Measurements from ENCODE around the gene SCGN. TPM values are rescaled to one million over a fixed set of nuclear protein-coding genes. Genes with fewer than 3 reads are reported as not detected.

SCGN gene
- total RNA-seq, 1 experiment from 2014 or later, result not detected

DNA sequence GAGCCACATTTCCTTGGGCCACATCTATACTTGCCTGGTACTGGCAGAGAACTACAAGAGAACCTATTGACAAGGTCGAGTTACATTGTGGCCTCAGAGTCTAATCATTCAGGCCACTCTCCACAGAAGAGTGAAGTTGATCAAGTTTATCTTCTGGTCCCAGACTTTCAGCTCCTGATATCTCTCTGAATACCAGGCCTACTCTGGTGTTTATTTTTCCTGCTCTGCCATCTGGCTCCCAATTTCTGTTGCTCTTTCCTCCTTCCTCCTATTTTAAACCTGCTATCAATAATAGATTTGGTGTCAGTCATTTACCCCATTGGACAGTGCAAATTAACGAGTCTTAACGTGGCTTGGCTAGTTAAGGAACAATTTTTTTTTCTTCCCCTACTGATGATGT is 46.6 kb downstream of the SCGN start (continued):
- TF ChIP-seq PRRX2 (CRISPR knock-in tag; IDR thresholded peaks at IDR 0.05) (no peak), NFATC4 (CRISPR knock-in tag; IDR thresholded peaks at IDR 0.05) (no peak), TP53 (CRISPR knock-in tag; IDR thresholded peaks at IDR 0.05) (no peak), SMAD3 (CRISPR knock-in tag; IDR thresholded peaks at IDR 0.05; ENCODE audit: borderline replicate concordance) (no peak), ZBTB21 (CRISPR knock-in tag; IDR thresholded peaks at IDR 0.05; ENCODE audit: borderline replicate concordance) (no peak)
- TF ChIP-seq, protein P1, sequence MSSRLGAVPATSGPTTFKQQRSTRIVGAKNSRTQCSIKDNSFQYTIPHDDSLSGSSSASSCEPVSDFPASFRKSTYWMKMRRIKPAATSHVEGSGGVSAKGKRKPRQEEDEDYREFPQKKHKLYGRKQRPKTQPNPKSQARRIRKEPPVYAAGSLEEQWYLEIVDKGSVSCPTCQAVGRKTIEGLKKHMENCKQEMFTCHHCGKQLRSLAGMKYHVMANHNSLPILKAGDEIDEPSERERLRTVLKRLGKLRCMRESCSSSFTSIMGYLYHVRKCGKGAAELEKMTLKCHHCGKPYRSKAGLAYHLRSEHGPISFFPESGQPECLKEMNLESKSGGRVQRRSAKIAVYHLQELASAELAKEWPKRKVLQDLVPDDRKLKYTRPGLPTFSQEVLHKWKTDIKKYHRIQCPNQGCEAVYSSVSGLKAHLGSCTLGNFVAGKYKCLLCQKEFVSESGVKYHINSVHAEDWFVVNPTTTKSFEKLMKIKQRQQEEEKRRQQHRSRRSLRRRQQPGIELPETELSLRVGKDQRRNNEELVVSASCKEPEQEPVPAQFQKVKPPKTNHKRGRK (CRISPR knock-in tag; IDR thresholded peaks at IDR 0.05; ENCODE audit: borderline replicate concordance), result no peak
- TF ChIP-seq, protein P2, sequence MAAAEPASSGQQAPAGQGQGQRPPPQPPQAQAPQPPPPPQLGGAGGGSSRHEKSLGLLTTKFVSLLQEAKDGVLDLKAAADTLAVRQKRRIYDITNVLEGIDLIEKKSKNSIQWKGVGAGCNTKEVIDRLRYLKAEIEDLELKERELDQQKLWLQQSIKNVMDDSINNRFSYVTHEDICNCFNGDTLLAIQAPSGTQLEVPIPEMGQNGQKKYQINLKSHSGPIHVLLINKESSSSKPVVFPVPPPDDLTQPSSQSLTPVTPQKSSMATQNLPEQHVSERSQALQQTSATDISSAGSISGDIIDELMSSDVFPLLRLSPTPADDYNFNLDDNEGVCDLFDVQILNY (CRISPR knock-in tag; IDR thresholded peaks at IDR 0.05), result no peak
- TF ChIP-seq, protein P3, sequence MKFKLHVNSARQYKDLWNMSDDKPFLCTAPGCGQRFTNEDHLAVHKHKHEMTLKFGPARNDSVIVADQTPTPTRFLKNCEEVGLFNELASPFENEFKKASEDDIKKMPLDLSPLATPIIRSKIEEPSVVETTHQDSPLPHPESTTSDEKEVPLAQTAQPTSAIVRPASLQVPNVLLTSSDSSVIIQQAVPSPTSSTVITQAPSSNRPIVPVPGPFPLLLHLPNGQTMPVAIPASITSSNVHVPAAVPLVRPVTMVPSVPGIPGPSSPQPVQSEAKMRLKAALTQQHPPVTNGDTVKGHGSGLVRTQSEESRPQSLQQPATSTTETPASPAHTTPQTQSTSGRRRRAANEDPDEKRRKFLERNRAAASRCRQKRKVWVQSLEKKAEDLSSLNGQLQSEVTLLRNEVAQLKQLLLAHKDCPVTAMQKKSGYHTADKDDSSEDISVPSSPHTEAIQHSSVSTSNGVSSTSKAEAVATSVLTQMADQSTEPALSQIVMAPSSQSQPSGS (CRISPR knock-in tag; IDR thresholded peaks at IDR 0.05; ENCODE audit: borderline replicate concordance, low read depth), result no peak

DNA sequence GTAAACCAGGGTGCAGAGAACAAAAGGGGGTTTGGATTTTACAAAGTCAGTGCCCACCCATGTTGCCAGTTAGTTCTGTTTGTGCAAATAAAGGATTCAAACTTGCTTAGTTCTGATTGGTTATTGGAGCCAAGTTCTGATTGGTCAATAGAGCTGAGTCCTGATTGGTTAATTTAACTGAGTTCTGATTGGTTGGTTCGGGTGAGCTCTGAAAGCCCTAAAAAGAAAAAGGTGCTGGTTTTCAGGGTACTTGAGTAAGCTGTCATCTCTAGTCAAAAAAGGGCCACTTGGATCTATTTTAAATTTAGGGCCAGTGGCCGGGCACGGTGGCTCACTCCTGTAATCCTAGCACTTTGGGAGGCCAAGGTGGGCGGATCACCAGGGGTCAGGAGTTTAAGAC is 47.6 kb downstream of the SCGN start:
- ATAC-seq (no peak), DNase-seq (ENCODE audit: low spot score) (no peak)
- H3K27ac Mint-ChIP-seq, result no peak overlapping the region
- no peaks in the 10 kb centered on the region; the same call in 1 of the 2 replicates for H3K27me3 Mint-ChIP-seq (ENCODE audit: low read depth)
- TF ChIP-seq ESRRA (CRISPR knock-in tag; IDR thresholded peaks at IDR 0.05; ENCODE audit: borderline replicate concordance), result no peak
- TF ChIP-seq ATF1 (CRISPR knock-in tag; IDR thresholded peaks at IDR 0.05), result no peak
- no peak for TF ChIP-seq ZNF263 (CRISPR knock-in tag; IDR thresholded peaks at IDR 0.05; ENCODE audit: low read depth)
- POLR2A ChIA-PET, result no interaction called here
- CTCF ChIA-PET, result interaction anchor here (0.9 to 1.5 kb wide), 2 partner anchors 15 to 19 kb away, joined by 3 to 4 read pairs; no protein-coding TSS in a partner anchor
- H3K4me3 Mint-ChIP-seq, result no peak overlapping the region
- no peaks in the 10 kb centered on the region for H3K4me1 Mint-ChIP-seq
- no peaks in the 10 kb centered on the region for H3K36me3 Mint-ChIP-seq
- peaks cover 9% of the 10 kb centered on the region for H3K9me3 Mint-ChIP-seq

DNA sequence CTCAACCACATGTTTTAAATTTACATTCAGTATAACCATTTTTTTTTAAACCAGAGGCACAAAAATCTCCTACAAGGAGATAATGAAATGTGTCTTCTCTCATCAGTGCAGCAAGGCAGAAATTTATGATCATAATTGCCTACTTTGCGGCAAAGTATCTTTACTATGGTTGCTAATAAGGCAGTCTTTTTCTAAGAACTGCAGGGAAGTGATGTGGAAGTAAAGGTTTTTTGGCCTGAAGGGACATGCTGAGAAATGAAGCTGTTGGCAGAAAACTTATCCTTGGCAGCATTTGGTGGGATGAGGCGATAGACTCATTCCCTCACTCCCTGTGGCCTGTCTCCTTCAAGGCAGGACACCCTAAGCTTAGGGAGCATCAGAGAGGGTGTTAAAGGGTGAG is 48.7 kb downstream of the SCGN start:
- Mint-ChIP-seq H3K27ac (no peak overlapping the region), H3K27me3 (ENCODE audit: low read depth) (no peaks in the 10 kb centered on the region; the same call in 1 of the 2 replicates), H3K9me3 (peaks cover 9% of the 10 kb centered on the region), H3K4me1 (no peaks in the 10 kb centered on the region), H3K36me3 (no peaks in the 10 kb centered on the region), H3K4me3 (no peak overlapping the region)
- ATAC-seq (no peak), DNase-seq (ENCODE audit: low spot score) (no peak)
- ChIA-PET CTCF (interaction anchor here (0.9 to 1.5 kb wide), 4 partner anchors 9 to 20 kb away, joined by 3 to 4 read pairs (median 4); no protein-coding TSS in a partner anchor), POLR2A (no interaction called here)
- TF ChIP-seq, protein P4, sequence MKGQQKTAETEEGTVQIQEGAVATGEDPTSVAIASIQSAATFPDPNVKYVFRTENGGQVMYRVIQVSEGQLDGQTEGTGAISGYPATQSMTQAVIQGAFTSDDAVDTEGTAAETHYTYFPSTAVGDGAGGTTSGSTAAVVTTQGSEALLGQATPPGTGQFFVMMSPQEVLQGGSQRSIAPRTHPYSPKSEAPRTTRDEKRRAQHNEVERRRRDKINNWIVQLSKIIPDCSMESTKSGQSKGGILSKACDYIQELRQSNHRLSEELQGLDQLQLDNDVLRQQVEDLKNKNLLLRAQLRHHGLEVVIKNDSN (CRISPR knock-in tag; IDR thresholded peaks at IDR 0.05), result no peak
- TF ChIP-seq, protein P5, sequence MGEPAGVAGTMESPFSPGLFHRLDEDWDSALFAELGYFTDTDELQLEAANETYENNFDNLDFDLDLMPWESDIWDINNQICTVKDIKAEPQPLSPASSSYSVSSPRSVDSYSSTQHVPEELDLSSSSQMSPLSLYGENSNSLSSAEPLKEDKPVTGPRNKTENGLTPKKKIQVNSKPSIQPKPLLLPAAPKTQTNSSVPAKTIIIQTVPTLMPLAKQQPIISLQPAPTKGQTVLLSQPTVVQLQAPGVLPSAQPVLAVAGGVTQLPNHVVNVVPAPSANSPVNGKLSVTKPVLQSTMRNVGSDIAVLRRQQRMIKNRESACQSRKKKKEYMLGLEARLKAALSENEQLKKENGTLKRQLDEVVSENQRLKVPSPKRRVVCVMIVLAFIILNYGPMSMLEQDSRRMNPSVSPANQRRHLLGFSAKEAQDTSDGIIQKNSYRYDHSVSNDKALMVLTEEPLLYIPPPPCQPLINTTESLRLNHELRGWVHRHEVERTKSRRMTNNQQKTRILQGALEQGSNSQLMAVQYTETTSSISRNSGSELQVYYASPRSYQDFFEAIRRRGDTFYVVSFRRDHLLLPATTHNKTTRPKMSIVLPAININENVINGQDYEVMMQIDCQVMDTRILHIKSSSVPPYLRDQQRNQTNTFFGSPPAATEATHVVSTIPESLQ (CRISPR knock-in tag; IDR thresholded peaks at IDR 0.05), result no peak
- TF ChIP-seq PRRX2 (CRISPR knock-in tag; IDR thresholded peaks at IDR 0.05), result no peak
- TF ChIP-seq ZBTB21 (CRISPR knock-in tag; IDR thresholded peaks at IDR 0.05; ENCODE audit: borderline replicate concordance), result no peak
- no peak for TF ChIP-seq SOX15 (CRISPR knock-in tag; IDR thresholded peaks at IDR 0.05)
- TF ChIP-seq FOXP1 (CRISPR knock-in tag; IDR thresholded peaks at IDR 0.05; ENCODE audit: borderline replicate concordance), result no peak
- TF ChIP-seq, protein P6, sequence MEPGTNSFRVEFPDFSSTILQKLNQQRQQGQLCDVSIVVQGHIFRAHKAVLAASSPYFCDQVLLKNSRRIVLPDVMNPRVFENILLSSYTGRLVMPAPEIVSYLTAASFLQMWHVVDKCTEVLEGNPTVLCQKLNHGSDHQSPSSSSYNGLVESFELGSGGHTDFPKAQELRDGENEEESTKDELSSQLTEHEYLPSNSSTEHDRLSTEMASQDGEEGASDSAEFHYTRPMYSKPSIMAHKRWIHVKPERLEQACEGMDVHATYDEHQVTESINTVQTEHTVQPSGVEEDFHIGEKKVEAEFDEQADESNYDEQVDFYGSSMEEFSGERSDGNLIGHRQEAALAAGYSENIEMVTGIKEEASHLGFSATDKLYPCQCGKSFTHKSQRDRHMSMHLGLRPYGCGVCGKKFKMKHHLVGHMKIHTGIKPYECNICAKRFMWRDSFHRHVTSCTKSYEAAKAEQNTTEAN (CRISPR knock-in tag; IDR thresholded peaks at IDR 0.05), result no peak
- TF ChIP-seq CREB1 (CRISPR knock-in tag; IDR thresholded peaks at IDR 0.05), result no peak
- no peak for TF ChIP-seq TEAD4 (CRISPR knock-in tag; IDR thresholded peaks at IDR 0.05)
- TF ChIP-seq ZNF232 (CRISPR knock-in tag; IDR thresholded peaks at IDR 0.05), result no peak
- TF ChIP-seq NR1H2 (CRISPR knock-in tag; IDR thresholded peaks at IDR 0.05), result no peak
- TF ChIP-seq, protein P7, sequence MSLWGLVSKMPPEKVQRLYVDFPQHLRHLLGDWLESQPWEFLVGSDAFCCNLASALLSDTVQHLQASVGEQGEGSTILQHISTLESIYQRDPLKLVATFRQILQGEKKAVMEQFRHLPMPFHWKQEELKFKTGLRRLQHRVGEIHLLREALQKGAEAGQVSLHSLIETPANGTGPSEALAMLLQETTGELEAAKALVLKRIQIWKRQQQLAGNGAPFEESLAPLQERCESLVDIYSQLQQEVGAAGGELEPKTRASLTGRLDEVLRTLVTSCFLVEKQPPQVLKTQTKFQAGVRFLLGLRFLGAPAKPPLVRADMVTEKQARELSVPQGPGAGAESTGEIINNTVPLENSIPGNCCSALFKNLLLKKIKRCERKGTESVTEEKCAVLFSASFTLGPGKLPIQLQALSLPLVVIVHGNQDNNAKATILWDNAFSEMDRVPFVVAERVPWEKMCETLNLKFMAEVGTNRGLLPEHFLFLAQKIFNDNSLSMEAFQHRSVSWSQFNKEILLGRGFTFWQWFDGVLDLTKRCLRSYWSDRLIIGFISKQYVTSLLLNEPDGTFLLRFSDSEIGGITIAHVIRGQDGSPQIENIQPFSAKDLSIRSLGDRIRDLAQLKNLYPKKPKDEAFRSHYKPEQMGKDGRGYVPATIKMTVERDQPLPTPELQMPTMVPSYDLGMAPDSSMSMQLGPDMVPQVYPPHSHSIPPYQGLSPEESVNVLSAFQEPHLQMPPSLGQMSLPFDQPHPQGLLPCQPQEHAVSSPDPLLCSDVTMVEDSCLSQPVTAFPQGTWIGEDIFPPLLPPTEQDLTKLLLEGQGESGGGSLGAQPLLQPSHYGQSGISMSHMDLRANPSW (CRISPR knock-in tag; conservative IDR thresholded peaks at IDR 0.05; ENCODE audit: low read depth), result no peak
- no peak for TF ChIP-seq ZNF263 (CRISPR knock-in tag; IDR thresholded peaks at IDR 0.05; ENCODE audit: low read depth)
- TF ChIP-seq ESRRA (CRISPR knock-in tag; IDR thresholded peaks at IDR 0.05; ENCODE audit: borderline replicate concordance), result no peak
- TF ChIP-seq CREM (CRISPR knock-in tag; IDR thresholded peaks at IDR 0.05), result no peak
- TF ChIP-seq GRHL2 (CRISPR knock-in tag; IDR thresholded peaks at IDR 0.05; ENCODE audit: insufficient replicate concordance, severe bottlenecking), result no peak
